KOPT-K1 (cell line): ENCODE data around the gene ARHGEF28.

Experiments
- H3K27ac ChIP-seq: fragments of 200-600 bp; sonication (generic); 2 replicates; pipeline ENCODE4 v1.5.1; 2016; ENCODE audit warnings: antibody characterized with exemption, mild to moderate bottlenecking, low read depth, low read length; ENCODE audit not compliant: poor library complexity, severe bottlenecking
- H3K36me3 ChIP-seq: fragments of 200-600 bp; sonication (generic); 2 replicates; pipeline ENCODE4 v1.5.1; 2017; ENCODE audit warnings: antibody characterized with exemption, mild to moderate bottlenecking, low read length, moderate library complexity; ENCODE audit not compliant: insufficient read depth
- H3K9me3 ChIP-seq: fragments of 200-600 bp; sonication (generic); 2 replicates; pipeline ENCODE4 v1.5.1; 2017; ENCODE audit warnings: antibody characterized with exemption, low read length, mild to moderate bottlenecking; ENCODE audit not compliant: insufficient read depth, poor library complexity, severe bottlenecking

Gene ARHGEF28

GRCh38 chr5:73691302-73692080 is 65.5 kb downstream of the ARHGEF28 start:
- H3K27ac ChIP-seq, result no peak overlapping the region
- no peaks in the 10 kb centered on the region for H3K9me3 ChIP-seq
- no peaks in the 10 kb centered on the region for H3K36me3 ChIP-seq

DNA sequence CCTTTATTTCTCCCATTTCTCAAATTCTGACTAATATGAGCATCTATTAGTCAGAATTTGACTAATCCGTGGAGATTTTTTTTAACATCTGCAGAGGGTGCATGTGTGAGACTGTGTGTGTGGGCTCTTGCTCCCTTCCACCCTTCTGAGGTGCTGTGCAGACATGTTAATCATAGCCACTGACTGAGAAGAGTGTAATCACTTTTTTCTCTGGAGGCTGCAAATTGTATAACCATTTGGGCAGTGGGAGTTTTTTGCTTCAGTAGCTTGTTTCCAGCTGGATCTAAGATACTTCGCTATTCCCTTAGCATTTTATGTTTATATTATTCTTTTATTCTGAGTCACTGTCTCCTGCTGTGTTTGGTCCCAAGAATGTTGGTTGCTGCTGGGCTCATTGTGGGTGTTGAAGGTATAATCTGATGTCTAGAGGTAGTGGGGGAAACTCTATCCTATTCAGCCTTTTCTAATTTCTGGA is 66.2 kb downstream of the ARHGEF28 start:
- Histone ChIP-seq H3K36me3 (no peaks in the 10 kb centered on the region), H3K9me3 (no peaks in the 10 kb centered on the region), H3K27ac (no peak overlapping the region)

DNA sequence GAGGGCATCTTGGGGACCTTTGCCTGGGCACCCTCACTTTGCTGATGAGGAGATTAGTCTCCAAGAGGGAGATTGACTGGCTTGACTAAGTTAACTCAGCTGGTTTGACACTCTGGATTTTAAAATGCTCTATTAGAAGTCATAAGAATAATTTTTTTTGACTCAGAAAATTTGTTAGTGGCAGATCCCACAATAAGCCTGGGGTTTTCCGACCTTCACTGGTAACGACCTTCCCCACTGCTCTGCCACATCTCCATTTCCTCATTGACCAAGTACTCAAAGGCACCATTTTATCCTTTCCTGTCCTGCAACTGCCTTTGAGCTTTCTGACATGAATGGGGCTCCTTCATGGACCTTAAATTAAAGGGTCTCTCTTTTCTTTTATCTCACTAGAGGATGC is 67.0 kb downstream of the ARHGEF28 start:
- no peak overlapping the region for H3K27ac ChIP-seq
- no peaks in the 10 kb centered on the region for H3K9me3 ChIP-seq
- no peaks in the 10 kb centered on the region for H3K36me3 ChIP-seq

- no peaks in the 10 kb centered on the region for H3K36me3 ChIP-seq
- H3K27ac ChIP-seq, result no peak overlapping the region
- H3K9me3 ChIP-seq, result no peaks in the 10 kb centered on the region
Observed at GRCh38 chr5:73693573-73694061, 67.6 kb downstream of the ARHGEF28 start.

DNA sequence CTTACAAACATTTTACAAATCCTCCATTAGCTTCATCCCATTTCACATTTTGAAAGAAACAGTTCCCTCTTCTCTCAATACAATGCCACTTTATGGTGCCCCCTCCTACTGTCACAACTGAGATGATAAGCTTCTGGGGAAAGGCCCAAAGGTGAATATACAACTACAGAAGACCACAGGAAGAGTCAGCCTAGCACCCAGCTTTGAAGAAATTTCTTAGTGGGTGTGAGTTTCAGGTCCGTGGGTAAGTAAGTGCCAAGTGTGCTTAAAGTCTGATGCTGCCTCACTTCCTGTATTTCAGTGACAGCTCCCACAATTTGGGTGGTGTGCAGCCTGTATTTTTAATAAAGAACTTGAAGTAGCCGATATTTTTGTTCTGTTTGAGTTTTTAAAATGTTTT is 68.1 kb downstream of the ARHGEF28 start:
- no peaks in the 10 kb centered on the region for H3K9me3 ChIP-seq
- no peak overlapping the region for H3K27ac ChIP-seq
- no peaks in the 10 kb centered on the region for H3K36me3 ChIP-seq

DNA sequence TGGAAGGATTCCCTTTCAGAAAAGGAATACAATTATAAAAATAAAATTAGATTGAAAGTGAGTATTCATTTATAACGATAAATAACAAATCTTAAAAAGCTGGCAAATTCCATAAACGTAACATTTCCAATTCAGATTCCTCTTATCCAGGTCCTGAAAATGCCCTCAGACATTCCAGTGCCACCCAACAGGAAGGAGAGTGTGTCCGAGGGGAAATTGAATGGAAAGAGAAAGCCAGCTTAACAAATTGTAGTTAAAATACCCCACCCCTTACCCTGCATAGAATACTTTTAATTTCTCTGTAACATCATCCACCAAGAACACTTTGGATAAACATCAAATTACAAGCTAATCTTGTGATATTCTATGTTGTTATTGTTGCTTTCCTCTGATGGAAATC is 72.0 kb downstream of the ARHGEF28 start:
- H3K9me3 ChIP-seq, result no peaks in the 10 kb centered on the region
- no peaks in the 10 kb centered on the region for H3K36me3 ChIP-seq
- no peak overlapping the region for H3K27ac ChIP-seq

- Histone ChIP-seq H3K9me3 (no peaks in the 10 kb centered on the region), H3K36me3 (no peaks in the 10 kb centered on the region), H3K27ac (no peak overlapping the region)
Observed at GRCh38 chr5:73701566-73701965, 75.6 kb downstream of the ARHGEF28 start.

DNA sequence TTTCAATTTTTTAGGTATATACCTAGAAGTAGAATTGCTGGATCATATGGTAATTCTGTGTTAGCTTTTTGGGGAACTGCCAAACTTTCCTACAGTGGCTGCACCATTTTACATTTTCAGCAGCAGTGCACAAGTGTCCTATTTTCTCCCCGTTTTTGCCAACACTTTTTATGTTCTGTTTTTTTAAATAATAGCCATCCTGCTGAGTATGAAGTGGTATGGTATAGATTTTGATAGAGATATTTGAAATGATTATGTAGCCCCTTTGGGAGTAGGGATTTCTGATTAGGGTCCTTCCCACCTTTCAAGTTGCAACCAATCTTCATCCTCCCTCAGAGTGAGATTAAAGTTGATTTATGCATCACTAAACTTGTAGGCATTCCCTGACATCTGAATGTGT is 76.5 kb downstream of the ARHGEF28 start:
- no peaks in the 10 kb centered on the region for H3K36me3 ChIP-seq
- no peaks in the 10 kb centered on the region for H3K9me3 ChIP-seq
- H3K27ac ChIP-seq, result no peak overlapping the region

GRCh38 chr5:73702951-73703350 is 77.0 kb downstream of the ARHGEF28 start:
- H3K27ac ChIP-seq, result no peak overlapping the region
- no peaks in the 10 kb centered on the region for H3K36me3 ChIP-seq
- no peaks in the 10 kb centered on the region for H3K9me3 ChIP-seq

DNA sequence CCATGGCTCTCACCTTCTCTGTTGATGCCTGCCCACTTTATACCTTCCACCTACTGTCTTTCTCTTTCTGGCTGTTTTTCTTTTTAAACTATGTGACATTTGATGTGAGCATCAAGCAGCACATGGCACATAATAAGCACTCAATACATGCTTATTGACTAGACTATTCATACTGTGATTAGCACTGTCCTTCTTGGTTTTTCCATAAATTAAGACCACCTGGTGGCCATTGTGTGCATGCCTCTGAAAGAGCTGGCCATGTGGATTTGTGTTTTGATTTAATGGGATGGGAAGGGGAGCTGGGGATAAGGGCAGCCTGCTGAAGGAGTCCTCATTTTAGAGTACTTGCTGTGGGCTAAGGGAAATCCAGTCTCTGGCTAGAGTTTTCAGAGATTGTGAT is 79.4 kb downstream of the ARHGEF28 start:
- Histone ChIP-seq H3K27ac (no peak overlapping the region), H3K9me3 (peaks cover 7% of the 10 kb centered on the region), H3K36me3 (no peaks in the 10 kb centered on the region)

DNA sequence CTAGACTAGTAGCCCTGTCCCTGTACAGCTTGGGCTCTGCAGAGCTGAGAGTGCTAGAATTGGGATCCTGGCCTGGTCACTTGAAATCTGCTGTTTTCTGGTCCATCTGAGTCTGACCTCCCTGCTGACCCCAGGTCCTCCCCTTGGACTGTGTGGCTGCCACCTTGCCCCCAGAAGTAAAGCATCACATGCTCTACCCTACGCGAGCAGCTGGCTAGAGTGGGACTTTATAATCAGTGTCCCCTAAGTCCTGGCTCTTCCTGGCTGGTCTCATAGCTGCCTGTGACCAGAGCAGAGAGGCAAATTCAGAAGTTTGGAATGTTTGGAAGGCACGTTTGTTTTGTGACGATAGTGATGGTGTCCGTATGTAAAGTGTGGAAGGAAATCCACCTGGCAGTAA is 81.0 kb downstream of the ARHGEF28 start:
- peaks cover 7% of the 10 kb centered on the region for H3K9me3 ChIP-seq
- H3K27ac ChIP-seq, result no peak overlapping the region
- H3K36me3 ChIP-seq, result no peaks in the 10 kb centered on the region

- H3K36me3 ChIP-seq, result no peaks in the 10 kb centered on the region
- H3K9me3 ChIP-seq, result peaks cover 7% of the 10 kb centered on the region
- H3K27ac ChIP-seq, result no peak overlapping the region
Observed at GRCh38 chr5:73709536-73710129, 83.6 kb downstream of the ARHGEF28 start.

- H3K36me3 ChIP-seq, result no peaks in the 10 kb centered on the region
- no peak overlapping the region for H3K27ac ChIP-seq
- no peaks in the 10 kb centered on the region for H3K9me3 ChIP-seq
Observed at GRCh38 chr5:73716284-73716808, 90.3 kb downstream of the ARHGEF28 start.

DNA sequence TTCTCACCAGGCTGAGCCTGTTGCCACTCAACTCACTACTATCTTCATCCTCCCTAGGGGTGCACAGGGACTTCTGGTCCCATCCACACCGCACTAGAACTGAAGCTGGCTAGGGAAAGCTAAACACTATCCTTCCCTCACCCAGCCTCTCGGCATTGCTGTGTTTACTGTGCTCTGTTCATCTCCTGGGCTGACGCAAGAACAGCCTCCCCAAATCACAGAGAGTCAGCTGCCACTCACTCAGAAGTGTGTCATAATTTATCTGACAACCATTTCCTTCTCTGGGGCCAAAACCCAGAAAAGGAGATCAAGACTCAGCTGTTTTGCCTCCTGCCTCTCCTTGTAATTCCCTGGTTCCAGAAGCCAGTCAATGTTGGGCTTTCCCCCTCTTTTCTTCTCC is 92.8 kb downstream of the ARHGEF28 start:
- no peak overlapping the region for H3K27ac ChIP-seq
- no peaks in the 10 kb centered on the region for H3K36me3 ChIP-seq
- no peaks in the 10 kb centered on the region for H3K9me3 ChIP-seq

GRCh38 chr5:73719632-73720031 is 93.6 kb downstream of the ARHGEF28 start:
- H3K9me3 ChIP-seq, result no peaks in the 10 kb centered on the region
- H3K36me3 ChIP-seq, result no peaks in the 10 kb centered on the region
- H3K27ac ChIP-seq, result no peak overlapping the region
